GM12878 (cell line): ENCODE measurements around the gene POLR2I. TPM values are rescaled to one million over a fixed set of nuclear protein-coding genes. Genes with fewer than 3 reads are reported as not detected.
A peak's percentile ranks its signal among the peaks of the same experiment; 100 is the strongest.

Experiments
- HCFC1 ChIP-seq: fragments of 150-350 bp; IDR thresholded peaks from 2 replicates; pipeline ENCODE4 v1.6.1; 2014; ENCODE audit warnings: low read length
- IKZF2 ChIP-seq, 2 experiments: fragments of 450-650 bp; IDR thresholded peaks; 2 replicates each; pipeline ENCODE4 v1.6.1; 2017; ENCODE audit warnings: mild to moderate bottlenecking in 2 of 2, moderate library complexity in 2 of 2
- JUNB ChIP-seq: IDR thresholded peaks from 2 replicates; pipeline ENCODE4 v1.6.1; 2016; ENCODE audit warnings: antibody characterized with exemption, mild to moderate bottlenecking
- JUND ChIP-seq: IDR thresholded peaks from 2 replicates; pipeline ENCODE4 v1.6.1; 2012; ENCODE audit warnings: low read depth, mild to moderate bottlenecking, low read length, improper control_type of control experiment, moderate library complexity
- KLF5 ChIP-seq: fragments of 450-650 bp; IDR thresholded peaks from 2 replicates; pipeline ENCODE4 v1.6.1; 2014; ENCODE audit warnings: mild to moderate bottlenecking; ENCODE audit not compliant: partially characterized antibody
- MYC ChIP-seq: IDR thresholded peaks from 2 replicates; pipeline ENCODE4 v1.6.1; 2011; ENCODE audit warnings: mild to moderate bottlenecking, low read length, moderate library complexity, inconsistent platforms; ENCODE audit not compliant: insufficient read depth, insufficient replicate concordance, insufficient read length, severe bottlenecking
- NFIC ChIP-seq: IDR thresholded peaks from 2 replicates; pipeline ENCODE4 v1.6.1; 2012; ENCODE audit warnings: low read depth, mild to moderate bottlenecking, inconsistent platforms, low read length, moderate library complexity
- POU2F2 ChIP-seq: IDR thresholded peaks from 3 replicates; pipeline ENCODE4 v1.6.1; 2011; ENCODE audit warnings: low read depth, mild to moderate bottlenecking, low read length, borderline replicate concordance
- RAD21 ChIP-seq: IDR thresholded peaks from 2 replicates; pipeline ENCODE4 v1.6.1; 2011; ENCODE audit warnings: mild to moderate bottlenecking, low read depth, low read length, moderate library complexity; ENCODE audit not compliant: insufficient read depth
- RFX5 ChIP-seq: IDR thresholded peaks from 2 replicates; pipeline ENCODE4 v1.6.1; 2011; ENCODE audit warnings: low read depth, low read length, improper control_type of control experiment
- SREBF1 ChIP-seq: IDR thresholded peaks from 2 replicates; pipeline ENCODE4 v1.6.1; 2012; ENCODE audit warnings: mild to moderate bottlenecking, low read length
- TARDBP ChIP-seq: IDR thresholded peaks from 2 replicates; pipeline ENCODE4 v1.6.1; 2016; ENCODE audit warnings: borderline replicate concordance
- TCF3 ChIP-seq: IDR thresholded peaks from 2 replicates; pipeline ENCODE4 v1.6.1; 2012; ENCODE audit warnings: low read depth, mild to moderate bottlenecking, low read length, borderline replicate concordance; ENCODE audit not compliant: insufficient read depth
- ZNF217 ChIP-seq: fragments of 450-650 bp; IDR thresholded peaks from 2 replicates; pipeline ENCODE4 v1.6.1; 2017; ENCODE audit warnings: antibody characterized with exemption, mild to moderate bottlenecking
- ZNF274 ChIP-seq: IDR thresholded peaks from one replicate; pipeline ENCODE4 v1.8.0; 2011; ENCODE audit not compliant: insufficient read length, insufficient read depth
- ZNF622 ChIP-seq: fragments of 450-650 bp; IDR thresholded peaks from 2 replicates; pipeline ENCODE4 v1.6.1; 2017; ENCODE audit warnings: mild to moderate bottlenecking, inconsistent platforms
- polyA plus RNA-seq, 11 experiments: library from polyadenylated mRNA; depleted of rRNA in 4 of 11; unstranded in 6 of 11; stranded (reverse) in 5 of 11; fragments of >200 nt; fragmentation: Nextera tagmentation in 4 of 11; fragmentation: Illumina TruSeq in 1 of 11; extraction: Ambion mirVana in 4 of 11; extraction: Trizol in 1 of 11; gene quantifications; 1 replicate in 1 of 11; 2 replicates in 10 of 11; pipeline versions ENCODE4 v1.2.1 to v1.2.3, GENCODE V29; 2011 to 2016; ENCODE audit warnings: inconsistent platforms in 2 of 11, missing spikeins in 2 of 11, low read depth in 1 of 11
- total RNA-seq, 4 experiments: library from RNA; depleted of rRNA in 3 of 4; stranded (reverse); fragments of >200 nt in 3 of 4; fragmentation: Illumina TruSeq in 1 of 4; extraction: Trizol in 1 of 4; gene quantifications; 2 replicates each; pipeline versions ENCODE4 v1.2.1 to v1.2.3, GENCODE V29; 2013 to 2021
- TF ChIP-seq, protein P1 (sequence below): IDR thresholded peaks from 2 replicates; pipeline ENCODE4 v1.6.1; 2012; ENCODE audit warnings: low read depth, low read length, improper control_type of control experiment
- TF ChIP-seq, protein P2 (sequence below): IDR thresholded peaks from 2 replicates; pipeline ENCODE4 v1.6.1; 2011; ENCODE audit warnings: borderline replicate concordance, low read depth, mild to moderate bottlenecking, moderate library complexity, low read length; ENCODE audit not compliant: insufficient read depth, poor library complexity, severe bottlenecking
- TF ChIP-seq, protein P3 (sequence below): IDR thresholded peaks from 2 replicates; pipeline ENCODE4 v1.6.1; 2011; ENCODE audit warnings: borderline replicate concordance, low read depth, mild to moderate bottlenecking, moderate library complexity, mixed read lengths, low read length; ENCODE audit not compliant: insufficient read depth; ENCODE audit errors: extremely low read length
- TF ChIP-seq, protein P4 (sequence below): IDR thresholded peaks from 2 replicates; pipeline ENCODE4 v1.6.1; 2011; ENCODE audit warnings: mild to moderate bottlenecking, low read depth, low read length, moderate library complexity; ENCODE audit not compliant: insufficient replicate concordance
- TF ChIP-seq, protein P5 (sequence below): fragments of 450-650 bp; IDR thresholded peaks from 2 replicates; pipeline ENCODE4 v1.6.1; 2016; ENCODE audit warnings: mild to moderate bottlenecking
- TF ChIP-seq, protein P6 (sequence below): IDR thresholded peaks from 2 replicates; pipeline ENCODE4 v1.6.1; 2012; ENCODE audit warnings: low read depth, low read length, improper control_type of control experiment

The POLR2I gene
- total and polyA plus RNA-seq, 10 of the 15 experiments (the other 5 are each of a cell fraction or from before 2014, with no cell fraction given) = 30.9 to 272 (median 202) TPM

DNA sequence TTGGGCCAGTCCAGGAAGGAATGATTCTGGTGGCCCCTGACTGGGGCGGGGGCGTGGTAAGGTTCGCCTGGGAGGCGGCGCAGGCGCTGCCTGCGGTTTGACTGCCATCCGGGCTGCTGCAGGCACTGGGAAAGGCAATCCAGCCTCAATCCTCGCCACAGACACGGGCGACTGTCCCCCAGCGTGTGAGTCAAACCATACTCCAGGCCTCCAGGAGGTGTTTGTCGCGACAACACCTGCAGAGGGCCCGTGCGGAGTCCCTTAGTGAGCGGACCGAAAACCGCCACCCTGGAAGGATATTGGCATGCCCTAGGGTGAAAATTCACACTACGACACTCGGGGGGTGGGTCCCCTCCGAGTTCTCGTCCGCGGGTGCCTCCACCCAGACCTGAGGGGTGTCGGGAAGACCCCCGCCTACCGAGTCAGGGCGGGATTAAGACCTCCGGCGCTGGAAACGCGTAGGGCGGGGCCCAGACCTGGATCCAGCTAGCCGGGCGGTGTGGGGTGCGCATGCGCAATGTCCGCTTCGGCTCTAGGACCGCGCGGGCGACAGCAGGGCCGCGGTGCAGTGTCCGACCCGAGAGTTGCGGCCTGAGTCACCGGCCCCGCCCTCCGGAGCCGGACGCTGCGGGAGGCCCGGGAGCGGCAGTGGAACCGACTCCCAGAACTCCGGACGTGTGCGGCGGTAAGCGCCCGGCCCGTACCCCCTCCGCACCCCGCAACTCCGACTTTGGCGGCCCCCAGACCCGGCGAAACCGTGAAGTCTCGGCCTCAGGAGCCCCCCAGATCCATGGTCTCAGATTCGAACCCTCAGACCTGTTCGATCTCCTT lies 25.0 kb upstream of the POLR2I start, which contains the start of gene CAPNS1 (continued):
- TF ChIP-seq, protein P1, sequence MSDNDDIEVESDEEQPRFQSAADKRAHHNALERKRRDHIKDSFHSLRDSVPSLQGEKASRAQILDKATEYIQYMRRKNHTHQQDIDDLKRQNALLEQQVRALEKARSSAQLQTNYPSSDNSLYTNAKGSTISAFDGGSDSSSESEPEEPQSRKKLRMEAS = peak; percentile 73; the same call in 1 of the 2 replicates
- TF ChIP-seq TCF3 (peak; percentile 67), POU2F2 (peak; percentile 80; the same call in 2 of the 3 replicates), ZNF217 (no peak), MYC (peak; percentile 28), RFX5 (0 out of 2 replicates have a peak, but pooled peaks have one; percentile 15), JUND (peak; percentile 57; the same call in 1 of the 2 replicates), ZNF274 (no peak), IKZF2 (IDR thresholded peaks at IDR 0.05) (peak in 1 of 2 experiments; percentile 52; a peak in 3 of 4 replicates), HCFC1 (peak; percentile 59), RAD21 (no peak), ZNF622 (no peak), KLF5 (peak; percentile 70), NFIC (no peak), TARDBP (no peak; the same call in 1 of the 2 replicates), SREBF1 (no peak), JUNB (no peak)
- TF ChIP-seq, protein P2, sequence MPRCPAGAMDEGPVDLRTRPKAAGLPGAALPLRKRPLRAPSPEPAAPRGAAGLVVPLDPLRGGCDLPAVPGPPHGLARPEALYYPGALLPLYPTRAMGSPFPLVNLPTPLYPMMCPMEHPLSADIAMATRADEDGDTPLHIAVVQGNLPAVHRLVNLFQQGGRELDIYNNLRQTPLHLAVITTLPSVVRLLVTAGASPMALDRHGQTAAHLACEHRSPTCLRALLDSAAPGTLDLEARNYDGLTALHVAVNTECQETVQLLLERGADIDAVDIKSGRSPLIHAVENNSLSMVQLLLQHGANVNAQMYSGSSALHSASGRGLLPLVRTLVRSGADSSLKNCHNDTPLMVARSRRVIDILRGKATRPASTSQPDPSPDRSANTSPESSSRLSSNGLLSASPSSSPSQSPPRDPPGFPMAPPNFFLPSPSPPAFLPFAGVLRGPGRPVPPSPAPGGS = peak; percentile 57
- TF ChIP-seq, protein P3, sequence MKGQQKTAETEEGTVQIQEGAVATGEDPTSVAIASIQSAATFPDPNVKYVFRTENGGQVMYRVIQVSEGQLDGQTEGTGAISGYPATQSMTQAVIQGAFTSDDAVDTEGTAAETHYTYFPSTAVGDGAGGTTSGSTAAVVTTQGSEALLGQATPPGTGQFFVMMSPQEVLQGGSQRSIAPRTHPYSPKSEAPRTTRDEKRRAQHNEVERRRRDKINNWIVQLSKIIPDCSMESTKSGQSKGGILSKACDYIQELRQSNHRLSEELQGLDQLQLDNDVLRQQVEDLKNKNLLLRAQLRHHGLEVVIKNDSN = no peak
- TF ChIP-seq, protein P4, sequence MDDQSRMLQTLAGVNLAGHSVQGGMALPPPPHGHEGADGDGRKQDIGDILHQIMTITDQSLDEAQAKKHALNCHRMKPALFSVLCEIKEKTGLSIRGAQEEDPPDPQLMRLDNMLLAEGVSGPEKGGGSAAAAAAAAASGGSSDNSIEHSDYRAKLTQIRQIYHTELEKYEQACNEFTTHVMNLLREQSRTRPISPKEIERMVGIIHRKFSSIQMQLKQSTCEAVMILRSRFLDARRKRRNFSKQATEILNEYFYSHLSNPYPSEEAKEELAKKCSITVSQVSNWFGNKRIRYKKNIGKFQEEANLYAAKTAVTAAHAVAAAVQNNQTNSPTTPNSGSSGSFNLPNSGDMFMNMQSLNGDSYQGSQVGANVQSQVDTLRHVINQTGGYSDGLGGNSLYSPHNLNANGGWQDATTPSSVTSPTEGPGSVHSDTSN = no peak
- TF ChIP-seq, protein P5, sequence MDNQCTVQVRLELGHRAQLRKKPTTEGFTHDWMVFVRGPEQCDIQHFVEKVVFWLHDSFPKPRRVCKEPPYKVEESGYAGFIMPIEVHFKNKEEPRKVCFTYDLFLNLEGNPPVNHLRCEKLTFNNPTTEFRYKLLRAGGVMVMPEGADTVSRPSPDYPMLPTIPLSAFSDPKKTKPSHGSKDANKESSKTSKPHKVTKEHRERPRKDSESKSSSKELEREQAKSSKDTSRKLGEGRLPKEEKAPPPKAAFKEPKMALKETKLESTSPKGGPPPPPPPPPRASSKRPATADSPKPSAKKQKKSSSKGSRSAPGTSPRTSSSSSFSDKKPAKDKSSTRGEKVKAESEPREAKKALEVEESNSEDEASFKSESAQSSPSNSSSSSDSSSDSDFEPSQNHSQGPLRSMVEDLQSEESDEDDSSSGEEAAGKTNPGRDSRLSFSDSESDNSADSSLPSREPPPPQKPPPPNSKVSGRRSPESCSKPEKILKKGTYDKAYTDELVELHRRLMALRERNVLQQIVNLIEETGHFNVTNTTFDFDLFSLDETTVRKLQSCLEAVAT = no peak
- TF ChIP-seq, protein P6, sequence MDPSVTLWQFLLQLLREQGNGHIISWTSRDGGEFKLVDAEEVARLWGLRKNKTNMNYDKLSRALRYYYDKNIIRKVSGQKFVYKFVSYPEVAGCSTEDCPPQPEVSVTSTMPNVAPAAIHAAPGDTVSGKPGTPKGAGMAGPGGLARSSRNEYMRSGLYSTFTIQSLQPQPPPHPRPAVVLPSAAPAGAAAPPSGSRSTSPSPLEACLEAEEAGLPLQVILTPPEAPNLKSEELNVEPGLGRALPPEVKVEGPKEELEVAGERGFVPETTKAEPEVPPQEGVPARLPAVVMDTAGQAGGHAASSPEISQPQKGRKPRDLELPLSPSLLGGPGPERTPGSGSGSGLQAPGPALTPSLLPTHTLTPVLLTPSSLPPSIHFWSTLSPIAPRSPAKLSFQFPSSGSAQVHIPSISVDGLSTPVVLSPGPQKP = no peak; the same call in 1 of the 2 replicates
